K562 (cell line): ENCODE data around the gene CRCP.
"Not testable (repeated sequence)": the region's sequence is repeated elsewhere in the genome, so short reads cannot be mapped to it uniquely, and the experiment has no call there.

Source experiments
- CTCF ChIP-seq, 3 experiments: IDR thresholded peaks in 2 of 3; conservative IDR thresholded peaks in 1 of 3; 2 replicates each; pipeline ENCODE4 v1.5.1; 2011 to 2012; ENCODE audit warnings: low read length in 3 of 3, mild to moderate bottlenecking in 3 of 3, control low read depth in 2 of 3, improper control_type of control experiment in 1 of 3, inconsistent platforms in 1 of 3, low read depth in 1 of 3, mixed read lengths in 1 of 3, moderate library complexity in 1 of 3; ENCODE audit not compliant: insufficient read depth in 2 of 3
- ETV6 ChIP-seq, 3 experiments: fragments of 150-350 bp in 1 of 3; sonication (generic) in 1 of 3; formaldehyde crosslinking in 1 of 3; IDR thresholded peaks; 2 replicates each; pipeline versions ENCODE4 v1.6.1 to v1.8.0; 2014 to 2022; ENCODE audit warnings: borderline replicate concordance in 2 of 3, low read depth in 2 of 3, antibody characterized with exemption in 1 of 3, low read length in 1 of 3, mild to moderate bottlenecking in 1 of 3, missing genetic modification reagents in 1 of 3
- JUND ChIP-seq, 2 experiments: IDR thresholded peaks; 2 replicates in 1 of 2; 3 replicates in 1 of 2; pipeline ENCODE4 v1.6.1; 2011; ENCODE audit warnings: borderline replicate concordance in 2 of 2, low read depth in 2 of 2, low read length in 2 of 2, improper control_type of control experiment in 1 of 2, missing biosample characterization in 1 of 2, missing genetic modification characterization in 1 of 2, missing genetic modification reagents in 1 of 2
- KAT7 ChIP-seq: sonication (generic); formaldehyde crosslinking; IDR thresholded peaks from 2 replicates; pipeline ENCODE4 v1.8.0; 2022; ENCODE audit warnings: missing genetic modification reagents, mild to moderate bottlenecking, borderline replicate concordance
- POLR2AphosphoS5 ChIP-seq: IDR thresholded peaks from 2 replicates; pipeline ENCODE4 v1.6.1; 2011; ENCODE audit warnings: mild to moderate bottlenecking, low read depth, low read length, moderate library complexity; ENCODE audit not compliant: control insufficient read depth, insufficient read depth
- SUPT5H ChIP-seq: fragments of 450-650 bp; IDR thresholded peaks from 2 replicates; pipeline ENCODE4 v1.6.1; 2016
- TEAD4 ChIP-seq, 2 experiments: sonication (generic) in 1 of 2; formaldehyde crosslinking in 1 of 2; IDR thresholded peaks; 2 replicates each; pipeline versions ENCODE4 v1.6.1 to v1.8.0; 2012 to 2022; ENCODE audit warnings: borderline replicate concordance in 1 of 2, inconsistent platforms in 1 of 2, low read length in 1 of 2, mild to moderate bottlenecking in 1 of 2, missing genetic modification reagents in 1 of 2
- WHSC1 ChIP-seq: IDR thresholded peaks from one replicate; pipeline ENCODE4 v1.6.1; 2012; ENCODE audit warnings: low read length, control low read depth, inconsistent platforms
- ZNF398 ChIP-seq: fragments of 250-450 bp; sonication (Bioruptor Pico); IDR thresholded peaks from 2 replicates; pipeline ENCODE4 v1.8.0; 2021; ENCODE audit warnings: moderate library complexity, mild to moderate bottlenecking, inconsistent platforms
- ZNF785 ChIP-seq: fragments of 250-450 bp; sonication (Bioruptor Pico); IDR thresholded peaks from 2 replicates; pipeline ENCODE4 v1.4.0; 2020; ENCODE audit warnings: mild to moderate bottlenecking

GRCh38 chr7:66108410-66108809 is 6.2 kb upstream of the CRCP start:
- not testable (repeated sequence) for TF ChIP-seq JUND (IDR thresholded peaks at IDR 0.05; ENCODE audit: borderline replicate concordance, low read depth, low read length); JUND (tag; IDR thresholded peaks at IDR 0.05; ENCODE audit: borderline replicate concordance, low read depth, low read length); POLR2AphosphoS5; CTCF (IDR thresholded peaks at IDR 0.05 in 2 of 3, conservative IDR thresholded peaks at IDR 0.05 in 1 of 3; ENCODE audit: insufficient read depth in 2 of 3, low read depth in 1 of 3, low read length in 3 of 3); SUPT5H; KAT7 (CRISPR knock-in tag); ZNF785 (CRISPR knock-in tag); ETV6 (IDR thresholded peaks at IDR 0.05; ENCODE audit: borderline replicate concordance in 1 of 2, low read depth in 2 of 2, low read length in 1 of 2); ETV6 (CRISPR knock-in tag; IDR thresholded peaks at IDR 0.05; ENCODE audit: borderline replicate concordance); ZNF398 (CRISPR knock-in tag); WHSC1; TEAD4 (IDR thresholded peaks at IDR 0.05; ENCODE audit: low read length); TEAD4 (CRISPR knock-in tag; IDR thresholded peaks at IDR 0.05; ENCODE audit: borderline replicate concordance)
